HCT116 (cell line): ENCODE data around the gene DYNC2LI1. TPM values are rescaled to one million over a fixed set of nuclear protein-coding genes. Genes with fewer than 3 reads are reported as not detected.

Source experiments
- ATAC-seq: fragments of 200-7000 bp; cut with Tn5 transposase; 2 replicates; pipeline ENCODE4 v1.9.1; 2020; ENCODE audit warnings: mild to moderate bottlenecking, moderate library complexity
- BruUV-seq: library from RNA; stranded (reverse); fragments of 400-500 nt; replicated peaks from 2 replicates; lab custom pipeline; 2021; lab: Mats Ljungman, UMichigan
- CTCF ChIA-PET: fragments of 300-600 bp; sonication (Branson Sonifier 250); formaldehyde crosslinking; loops from one replicate; lab custom pipeline; 2021; ENCODE audit warnings: antibody characterized with exemption; lab: Charles Lee
- POLR2A ChIA-PET: fragments of 300-600, 350-600 bp; sonication (Branson Sonifier 250); formaldehyde crosslinking; loops from one replicate; lab custom pipeline; 2021; ENCODE audit warnings: antibody characterized with exemption; lab: Charles Lee
- RAD21 ChIA-PET, 2 experiments: fragments of 300-600 bp; sonication (Branson Sonifier 250); formaldehyde crosslinking; loops; one replicate each; lab custom pipeline; 2023; ENCODE audit warnings: low total read pairs in 2 of 2; ENCODE audit not compliant: uncharacterized antibody in 2 of 2, unreplicated experiment in 2 of 2, low non-redundant PET in 1 of 2; lab: Charles Lee
- DNase-seq: peaks from one replicate; pipeline ENCODE4 v3.0.0-alpha.2; 2010; ENCODE audit warnings: low read depth, low spot score
- H2AFZ ChIP-seq: fragments of 200-600 bp; shearing (Covaris generic), sonication (generic); 2 replicates; pipeline ENCODE4 v1.6.1; 2017; ENCODE audit warnings: low read depth, mixed run types, mixed read lengths, antibody characterized with exemption, low read length; ENCODE audit not compliant: poor library complexity, severe bottlenecking
- H3K27ac ChIP-seq: 2 replicates; pipeline ENCODE4 v1.5.1; 2012; ENCODE audit warnings: low read depth, low read length
- H3K27me3 ChIP-seq: fragments of 200-600 bp; sonication (generic); 2 replicates; pipeline ENCODE4 v1.6.1; 2016; ENCODE audit warnings: mixed run types, low read length, mixed read lengths; ENCODE audit not compliant: insufficient read depth
- H3K36me3 ChIP-seq, 2 experiments: fragments of 200-500 bp in 1 of 2; fragments of 200-600 bp in 1 of 2; sonication (Bioruptor generic) in 1 of 2; sonication (generic) in 1 of 2; 2 replicates each; pipeline versions ENCODE4 v1.5.1 to v1.6.1; 2014 to 2016; ENCODE audit warnings: low read length in 2 of 2, inconsistent platforms in 1 of 2, mixed read lengths in 1 of 2, mixed run types in 1 of 2; ENCODE audit not compliant: insufficient read depth in 2 of 2, control insufficient read depth in 1 of 2
- H3K4me1 ChIP-seq, 2 experiments: fragments of 200-600 bp in 1 of 2; sonication (generic) in 1 of 2; 2 replicates each; pipeline versions ENCODE4 v1.5.1 to v1.6.1; 2012 to 2017; ENCODE audit warnings: low read length in 2 of 2, inconsistent platforms in 1 of 2, mild to moderate bottlenecking in 1 of 2, mixed read lengths in 1 of 2, mixed run types in 1 of 2, moderate library complexity in 1 of 2; ENCODE audit not compliant: insufficient read depth in 2 of 2, control insufficient read depth in 1 of 2
- H3K4me2 ChIP-seq: fragments of 200-600 bp; sonication (generic); 2 replicates; pipeline ENCODE4 v1.6.1; 2017; ENCODE audit warnings: mixed run types, low read length, mixed read lengths
- H3K4me3 ChIP-seq, 2 experiments: fragments of 200-600 bp in 1 of 2; sonication (generic) in 1 of 2; replicated peaks in 1 of 2; 2 replicates each; pipeline ENCODE4 v1.5.1; 2011 to 2016; ENCODE audit warnings: low read length in 2 of 2, control low read depth in 1 of 2, low read depth in 1 of 2, mild to moderate bottlenecking in 1 of 2, mixed read lengths in 1 of 2, mixed run types in 1 of 2
- H3K79me2 ChIP-seq: fragments of 200-600 bp; sonication (generic); 2 replicates; pipeline ENCODE4 v1.6.1; 2017; ENCODE audit warnings: mild to moderate bottlenecking, mixed run types, low read length, moderate library complexity, mixed read lengths; ENCODE audit not compliant: insufficient read depth
- H3K9ac ChIP-seq: fragments of 200-600 bp; sonication (generic); 2 replicates; pipeline ENCODE4 v1.6.1; 2016; ENCODE audit warnings: low read length, mixed read lengths
- H3K9me2 ChIP-seq: fragments of 200-600 bp; sonication (generic), shearing (Covaris generic); 2 replicates; pipeline ENCODE4 v1.6.1; 2017; ENCODE audit warnings: mixed run types, mild to moderate bottlenecking, moderate library complexity; ENCODE audit not compliant: insufficient read depth
- H3K9me3 ChIP-seq, 2 experiments: fragments of 200-500 bp in 1 of 2; fragments of 200-600 bp in 1 of 2; sonication (Bioruptor generic) in 1 of 2; sonication (generic) in 1 of 2; 2 replicates each; pipeline ENCODE4 v1.6.1; 2014 to 2017; ENCODE audit warnings: low read length in 2 of 2, mixed read lengths in 2 of 2, inconsistent platforms in 1 of 2, low read depth in 1 of 2, mild to moderate bottlenecking in 1 of 2, mixed run types in 1 of 2, moderate library complexity in 1 of 2; ENCODE audit not compliant: control insufficient read depth in 1 of 2, insufficient read depth in 1 of 2
- H4K20me1 ChIP-seq: fragments of 200-600 bp; sonication (generic), shearing (Covaris generic); 2 replicates; pipeline ENCODE4 v1.6.1; 2017; ENCODE audit warnings: mixed run types, mild to moderate bottlenecking, moderate library complexity; ENCODE audit not compliant: insufficient read depth
- ATF3 ChIP-seq: IDR thresholded peaks from 2 replicates; pipeline ENCODE4 v1.6.1; 2012
- CBX3 ChIP-seq: IDR thresholded peaks from 2 replicates; pipeline ENCODE4 v1.6.1; 2012; ENCODE audit warnings: low read depth
- CEBPB ChIP-seq: IDR thresholded peaks from 2 replicates; pipeline ENCODE4 v1.6.1; 2012; ENCODE audit warnings: low read depth
- EGR1 ChIP-seq: IDR thresholded peaks from 2 replicates; pipeline ENCODE4 v1.6.1; 2012; ENCODE audit warnings: low read depth
- FOSL1 ChIP-seq: IDR thresholded peaks from 2 replicates; pipeline ENCODE4 v1.6.1; 2012; ENCODE audit warnings: low read depth
- SP1 ChIP-seq: IDR thresholded peaks from 2 replicates; pipeline ENCODE4 v1.6.1; 2012; ENCODE audit warnings: low read depth
- SRF ChIP-seq: IDR thresholded peaks from 2 replicates; pipeline ENCODE4 v1.6.1; 2012; ENCODE audit warnings: low read depth
- YY1 ChIP-seq: IDR thresholded peaks from 2 replicates; pipeline ENCODE4 v1.6.1; 2011; ENCODE audit warnings: low read length, low read depth, moderate library complexity, mild to moderate bottlenecking; ENCODE audit not compliant: insufficient replicate concordance; ENCODE audit errors: extremely low read depth
- ZFX ChIP-seq: fragments of 450-650 bp; IDR thresholded peaks from 2 replicates; pipeline ENCODE4 v1.6.1; 2017
- ZNF274 ChIP-seq: fragments of 200-500 bp; sonication (Bioruptor generic); IDR thresholded peaks from 2 replicates; pipeline ENCODE4 v1.6.1; 2014; ENCODE audit warnings: mild to moderate bottlenecking, low read depth, low read length, inconsistent platforms
- intact Hi-C: fragments of 100-400 bp; cut with micrococcal nuclease; formaldehyde crosslinking; loops from 2 replicates; pipeline ENCODE4 v1.10.0; 2022
- total RNA-seq: library from RNA; stranded (reverse); gene quantifications from one replicate; pipeline ENCODE4 v1.2.1, GENCODE V29; 2021; ENCODE audit not compliant: unreplicated experiment
- TF ChIP-seq, protein P1 (sequence below), 3 experiments: fragments of 200-600 bp in 1 of 3; sonication (generic) in 1 of 3; IDR thresholded peaks in 2 of 3; conservative IDR thresholded peaks in 1 of 3; 2 replicates each; pipeline ENCODE4 v1.5.1; 2012 to 2017; ENCODE audit warnings: low read depth in 2 of 3, low read length in 2 of 3, antibody characterized with exemption in 1 of 3, borderline replicate concordance in 1 of 3, control low read depth in 1 of 3, mild to moderate bottlenecking in 1 of 3, mixed read lengths in 1 of 3, mixed run types in 1 of 3, moderate library complexity in 1 of 3; ENCODE audit not compliant: insufficient read depth in 1 of 3

Gene DYNC2LI1
- total RNA-seq, 1 experiment from 2014 or later: 16.7 TPM

- DNase-seq (no peak), ATAC-seq (no peak)
- no TSS peak for BruUV-seq
- TF ChIP-seq CEBPB: no peak
- TF ChIP-seq SRF: no peak
- TF ChIP-seq, protein P1, sequence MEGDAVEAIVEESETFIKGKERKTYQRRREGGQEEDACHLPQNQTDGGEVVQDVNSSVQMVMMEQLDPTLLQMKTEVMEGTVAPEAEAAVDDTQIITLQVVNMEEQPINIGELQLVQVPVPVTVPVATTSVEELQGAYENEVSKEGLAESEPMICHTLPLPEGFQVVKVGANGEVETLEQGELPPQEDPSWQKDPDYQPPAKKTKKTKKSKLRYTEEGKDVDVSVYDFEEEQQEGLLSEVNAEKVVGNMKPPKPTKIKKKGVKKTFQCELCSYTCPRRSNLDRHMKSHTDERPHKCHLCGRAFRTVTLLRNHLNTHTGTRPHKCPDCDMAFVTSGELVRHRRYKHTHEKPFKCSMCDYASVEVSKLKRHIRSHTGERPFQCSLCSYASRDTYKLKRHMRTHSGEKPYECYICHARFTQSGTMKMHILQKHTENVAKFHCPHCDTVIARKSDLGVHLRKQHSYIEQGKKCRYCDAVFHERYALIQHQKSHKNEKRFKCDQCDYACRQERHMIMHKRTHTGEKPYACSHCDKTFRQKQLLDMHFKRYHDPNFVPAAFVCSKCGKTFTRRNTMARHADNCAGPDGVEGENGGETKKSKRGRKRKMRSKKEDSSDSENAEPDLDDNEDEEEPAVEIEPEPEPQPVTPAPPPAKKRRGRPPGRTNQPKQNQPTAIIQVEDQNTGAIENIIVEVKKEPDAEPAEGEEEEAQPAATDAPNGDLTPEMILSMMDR (IDR thresholded peaks at IDR 0.05 in 2 of 3, conservative IDR thresholded peaks at IDR 0.05 in 1 of 3; ENCODE audit: borderline replicate concordance in 1 of 3, insufficient read depth in 1 of 3, low read depth in 2 of 3, low read length in 2 of 3): no peak
- TF ChIP-seq SP1: no peak
- no peak for TF ChIP-seq FOSL1
- TF ChIP-seq ATF3: no peak
- TF ChIP-seq EGR1: no peak
- TF ChIP-seq ZFX: no peak
- no peak for TF ChIP-seq YY1
- TF ChIP-seq ZNF274: no peak
- no peak for TF ChIP-seq CBX3
- Histone ChIP-seq H3K36me3 (no peaks in the 10 kb centered on the region), H3K27ac (no peak overlapping the region), H3K9me3 (no peaks in the 10 kb centered on the region), H2AFZ (no peak overlapping the region), H3K9ac (no peak overlapping the region), H3K4me1 (peaks cover 0 to 8% of the 10 kb centered on the region in 2 experiments; a peak in 2 of 4 replicates), H3K27me3 (peaks cover 23% of the 10 kb centered on the region; the same call in 1 of the 2 replicates), H3K79me2 (no peaks in the 10 kb centered on the region), H3K4me3 (no peak overlapping the region), H3K4me2 (no peak overlapping the region), H4K20me1 (no peaks in the 10 kb centered on the region), H3K9me2 (no peaks in the 10 kb centered on the region)
- intact Hi-C loops: no loop called here
- ChIA-PET POLR2A (no interaction called here), RAD21 (no interaction called here), CTCF (no interaction called here)
Observed at GRCh38 chr2:43822839-43823238, 49.0 kb downstream of the DYNC2LI1 start.
